K562 (cell line): ENCODE data around the gene DR1. TPM values are rescaled to one million over a fixed set of nuclear protein-coding genes. Genes with fewer than 3 reads are reported as not detected.

ENCODE experiments used
- ATAC-seq: fragments of 200-7000 bp; cut with Tn5 transposase; 3 replicates; pipeline ENCODE4 v1.9.1; 2020; ENCODE audit warnings: moderate library complexity
- BruUV-seq: library from RNA; stranded (reverse); fragments of 400-500 nt; replicated peaks from 2 replicates; lab custom pipeline; 2021; lab: Mats Ljungman, UMichigan
- CTCF ChIA-PET: fragments of 300-600 bp; formaldehyde crosslinking; extraction: SDS; loops from one replicate; lab custom pipeline; 2021; ENCODE audit warnings: low intra/inter-chr PET ratio; lab: Yijun Ruan, JAX
- POLR2A ChIA-PET: fragments of 300-600, 350-650 bp; sonication (Branson Sonifier 250); formaldehyde crosslinking; extraction: SDS; loops from one replicate; lab custom pipeline; 2021; ENCODE audit warnings: antibody characterized with exemption, inconsistent platforms; lab: Yijun Ruan, JAX
- DNase-seq, 4 experiments: peaks; one replicate each; pipeline versions ENCODE4 v3.0.0 to v3.0.0-alpha.2; 2011 to 2018; ENCODE audit warnings: low spot score in 3 of 4, mixed read lengths in 3 of 4; ENCODE audit errors: extremely low read depth in 1 of 4
- FAIRE-seq: peaks from 2 replicates; lab custom pipeline; 2011; peaks lifted over from hg19 to GRCh38; lab: Jason Lieb, UNC
- H2AFZ ChIP-seq: 2 replicates; pipeline ENCODE4 v1.6.0; 2011; ENCODE audit warnings: low read depth, low read length, control low read depth, inconsistent platforms
- H3K27ac ChIP-seq: fragments of 200-600 bp; 3 replicates; pipeline ENCODE4 v1.8.0; 2011; ENCODE audit warnings: low read depth, mild to moderate bottlenecking, control low read depth, inconsistent platforms, low read length, moderate library complexity, mixed read lengths; ENCODE audit errors: extremely low read depth
- H3K27me3 ChIP-seq, 2 experiments: fragments of 300-600 bp in 1 of 2; 2 replicates in 1 of 2; 3 replicates in 1 of 2; pipeline versions ENCODE4 v1.6.0 to v1.8.0; 2011; ENCODE audit warnings: inconsistent platforms in 2 of 2, low read length in 2 of 2, mild to moderate bottlenecking in 1 of 2, mixed read lengths in 1 of 2, moderate library complexity in 1 of 2; ENCODE audit not compliant: control insufficient read depth in 2 of 2, insufficient read depth in 2 of 2
- H3K36me3 ChIP-seq: fragments of 300-600 bp; 3 replicates; pipeline ENCODE4 v1.8.0; 2011; ENCODE audit warnings: mild to moderate bottlenecking, low read length, inconsistent platforms; ENCODE audit not compliant: control insufficient read depth, insufficient read depth
- H3K4me1 ChIP-seq, 2 experiments: fragments of 200-600 bp in 1 of 2; replicated peaks in 1 of 2; 2 replicates in 1 of 2; 3 replicates in 1 of 2; pipeline versions ENCODE4 v1.5.1 to v1.8.0; 2011; ENCODE audit warnings: inconsistent platforms in 2 of 2, low read length in 2 of 2, mild to moderate bottlenecking in 1 of 2, mixed read lengths in 1 of 2, moderate library complexity in 1 of 2; ENCODE audit not compliant: control insufficient read depth in 2 of 2, insufficient read depth in 2 of 2
- H3K4me2 ChIP-seq: 2 replicates; pipeline ENCODE4 v1.6.1; 2011; ENCODE audit warnings: low read length, control low read depth, inconsistent platforms, mixed read lengths; ENCODE audit not compliant: insufficient read depth
- H3K4me3 ChIP-seq: fragments of 200-600 bp; sonication (generic), shearing (Covaris generic); 2 replicates; pipeline ENCODE4 v1.5.1; 2016; ENCODE audit warnings: control low read depth, inconsistent platforms
- H3K79me2 ChIP-seq: fragments of 200-600 bp; 3 replicates; pipeline ENCODE4 v1.8.0; 2011; ENCODE audit warnings: low read length, inconsistent platforms; ENCODE audit not compliant: control insufficient read depth, insufficient read depth
- H3K9ac ChIP-seq, 2 experiments: 2 replicates each; pipeline versions ENCODE4 v1.6.0 to v1.6.1; 2011; ENCODE audit warnings: low read depth in 2 of 2, low read length in 2 of 2, control low read depth in 1 of 2, inconsistent platforms in 1 of 2, mild to moderate bottlenecking in 1 of 2, mixed read lengths in 1 of 2; ENCODE audit not compliant: insufficient read depth in 1 of 2
- H3K9me1 ChIP-seq: one replicate; pipeline ENCODE4 v1.6.0; 2011; ENCODE audit warnings: inconsistent platforms, mild to moderate bottlenecking, low read length, moderate library complexity; ENCODE audit not compliant: control insufficient read depth, insufficient read depth
- H3K9me3 ChIP-seq: replicated peaks from 2 replicates; pipeline ENCODE4 v1.5.1; 2011; ENCODE audit warnings: low read depth, low read length, inconsistent platforms; ENCODE audit not compliant: control insufficient read depth, insufficient read depth
- H4K20me1 ChIP-seq: replicated peaks from 2 replicates; pipeline ENCODE4 v1.6.1; 2011; ENCODE audit warnings: low read length, inconsistent platforms, mixed read lengths; ENCODE audit not compliant: control insufficient read depth, insufficient read depth
- CTBP1 ChIP-seq: fragments of 450-650 bp; IDR thresholded peaks from 2 replicates; pipeline ENCODE4 v1.6.1; 2016; ENCODE audit warnings: borderline replicate concordance
- ERF ChIP-seq: fragments of 450-650 bp; formaldehyde crosslinking; IDR thresholded peaks from 2 replicates; pipeline ENCODE4 v1.4.0; 2020; ENCODE audit warnings: mild to moderate bottlenecking, mixed read lengths
- HDAC1 ChIP-seq, 2 experiments: fragments of 450-650 bp; IDR thresholded peaks; 2 replicates each; pipeline ENCODE4 v1.6.1; 2016 to 2017; ENCODE audit warnings: inconsistent platforms in 1 of 2, mild to moderate bottlenecking in 1 of 2, moderate library complexity in 1 of 2
- HMBOX1 ChIP-seq: sonication (generic); IDR thresholded peaks from 2 replicates; pipeline ENCODE4 v1.6.1; 2016
- JUND ChIP-seq, 2 experiments: IDR thresholded peaks; 2 replicates in 1 of 2; 3 replicates in 1 of 2; pipeline ENCODE4 v1.6.1; 2011; ENCODE audit warnings: borderline replicate concordance in 2 of 2, low read depth in 2 of 2, low read length in 2 of 2, improper control_type of control experiment in 1 of 2, missing biosample characterization in 1 of 2, missing genetic modification characterization in 1 of 2, missing genetic modification reagents in 1 of 2
- KLF6 ChIP-seq: fragments of 250-450 bp; sonication (Bioruptor Pico); IDR thresholded peaks from 2 replicates; pipeline ENCODE4 v1.4.0; 2020; ENCODE audit warnings: mild to moderate bottlenecking, moderate library complexity, borderline replicate concordance
- MNT ChIP-seq, 2 experiments: fragments of 450-650 bp; conservative IDR thresholded peaks; 2 replicates each; pipeline ENCODE4 v1.6.1; 2017; ENCODE audit warnings: mild to moderate bottlenecking in 2 of 2, moderate library complexity in 2 of 2
- MYC ChIP-seq, 2 experiments: fragments of 250-450 bp in 1 of 2; sonication (Bioruptor Pico) in 1 of 2; IDR thresholded peaks; 2 replicates each; pipeline versions ENCODE4 v1.5.1 to v1.6.1; 2012 to 2021; ENCODE audit warnings: low read depth in 2 of 2, borderline replicate concordance in 1 of 2, improper control_type of control experiment in 1 of 2, low read length in 1 of 2, mild to moderate bottlenecking in 1 of 2, moderate library complexity in 1 of 2
- UBTF ChIP-seq, 2 experiments: IDR thresholded peaks; 2 replicates each; pipeline ENCODE4 v1.6.1; 2012; ENCODE audit warnings: improper control_type of control experiment in 2 of 2, low read depth in 2 of 2, low read length in 2 of 2, borderline replicate concordance in 1 of 2
- WHSC1 ChIP-seq: IDR thresholded peaks from one replicate; pipeline ENCODE4 v1.6.1; 2012; ENCODE audit warnings: low read length, control low read depth, inconsistent platforms
- ZNF780A ChIP-seq: fragments of 250-450 bp; sonication (Bioruptor Pico); IDR thresholded peaks from 2 replicates; pipeline ENCODE4 v1.5.0; 2021; ENCODE audit warnings: mild to moderate bottlenecking
- WGBS: fragments of 100-300 bp; shearing (Covaris generic); methylation state at CpG from one replicate; pipeline ENCODE4 v1.1.6; 2016; ENCODE audit warnings: low coverage, mixed read lengths; ENCODE audit not compliant: insufficient coverage; ENCODE audit errors: missing lambda C conversion rate; 5-methylcytosine and 5-hydroxymethylcytosine counted together
- in situ Hi-C: fragments of 300-500 bp; cut with MboI; formaldehyde crosslinking; loops from 4 replicates; pipeline ENCODE4 v1.15.0; 2018; ENCODE audit warnings: inconsistent platforms, mixed read lengths
- intact Hi-C: fragments of 100-400 bp; cut with micrococcal nuclease; formaldehyde crosslinking; loops from 2 replicates; pipeline ENCODE4 v1.14.2; 2022
- polyA plus RNA-seq, 8 experiments: library from polyadenylated mRNA; depleted of rRNA in 4 of 8; stranded (reverse) in 5 of 8; unstranded in 3 of 8; fragments of >200 nt; fragmentation: Nextera tagmentation in 2 of 8; fragmentation: Illumina TruSeq in 1 of 8; extraction: Ambion mirVana in 2 of 8; extraction: Trizol in 1 of 8; gene quantifications; 2 replicates each; pipeline versions ENCODE4 v1.2.1 to v1.2.3, GENCODE V29; 2011 to 2014; ENCODE audit warnings: inconsistent platforms in 1 of 8, missing spikeins in 1 of 8
- total RNA-seq, 7 experiments: library from RNA; depleted of rRNA in 6 of 7; stranded (reverse); fragments of >200 nt in 6 of 7; fragmentation: Illumina TruSeq in 2 of 7; extraction: Trizol in 2 of 7; gene quantifications; 2 replicates each; pipeline versions ENCODE4 v1.2.1 to v1.2.3, GENCODE V29; 2011 to 2021; ENCODE audit warnings: low replicate concordance in 1 of 7

Gene DR1
- total and polyA plus RNA-seq, 9 of the 15 experiments (the other 6 are each of a cell fraction or from before 2014, with no cell fraction given) = 8.1 to 78.8 (median 46.3) TPM

- no peak for TF ChIP-seq MYC (IDR thresholded peaks at IDR 0.05; ENCODE audit: low read depth, low read length)
- no peak for TF ChIP-seq MYC (CRISPR knock-in tag; IDR thresholded peaks at IDR 0.05; ENCODE audit: borderline replicate concordance, low read depth)
- no peak for TF ChIP-seq ERF (CRISPR knock-in tag)
- TF ChIP-seq, all 486 proteins: peak for 8
Measured at GRCh38 chr1:93344886-93345632, 648 bp upstream of the DR1 start (continued).

GRCh38 chr1:93346421-93346993, 800 bp downstream of the DR1 start:
- no peaks in the 10 kb centered on the region for H3K27me3 ChIP-seq
- BruUV-seq = no TSS peak
- peak overlapping the region; percentile 99 for H3K27ac ChIP-seq
- H3K4me1 ChIP-seq = peaks cover 0 to 4% of the 10 kb centered on the region in 2 experiments; a peak in 3 of 5 replicates
- intact Hi-C loops (loop anchor here (5.0 kb wide), 3 partner anchors 44 to 264 kb away; no protein-coding TSS in a partner anchor), in situ Hi-C loops (no loop called here)
- peak overlapping the region; percentile 96 to 100 for H3K9ac ChIP-seq
- peaks cover 10% of the 10 kb centered on the region; the same call in 1 of the 2 replicates for H4K20me1 ChIP-seq
- ChIA-PET CTCF (no interaction called here), POLR2A (interaction anchor here (0.7 to 2.2 kb wide), 7 partner anchors 10 to 267 kb away, joined by 3 to 16 read pairs (median 8); partner anchors contain the start of gene MTF2)
- H3K9me1 ChIP-seq = no peaks in the 10 kb centered on the region
- H3K4me2 ChIP-seq = peak overlapping the region; percentile 93
- H2AFZ ChIP-seq = peak overlapping the region; percentile 86
- DNase-seq (peak; percentile 29 to 59 (median 39)), ATAC-seq (peak; percentile 37), FAIRE-seq (peak; percentile 63)
- no peaks in the 10 kb centered on the region for H3K9me3 ChIP-seq
- peak overlapping the region; percentile 91 for H3K4me3 ChIP-seq
- peaks cover 84% of the 10 kb centered on the region for H3K79me2 ChIP-seq
- H3K36me3 ChIP-seq = peaks cover 19% of the 10 kb centered on the region
- whole genome bisulfite sequencing = 0% methylated on average over 21 of the region's 22 CpGs
- TF ChIP-seq HDAC1 (IDR thresholded peaks at IDR 0.05) = 0 out of 4 replicates have a peak, but pooled peaks of 1 of the 2 experiments have one; percentile 8
- no peak for TF ChIP-seq ZNF780A
- 0 out of 4 replicates have a peak, but pooled peaks of 1 of the 2 experiments have one; percentile 3 for TF ChIP-seq MNT (conservative IDR thresholded peaks at IDR 0.05)
- TF ChIP-seq KLF6 (CRISPR knock-in tag) = no peak
- TF ChIP-seq UBTF (IDR thresholded peaks at IDR 0.05; ENCODE audit: borderline replicate concordance in 1 of 2, low read depth in 2 of 2, low read length in 2 of 2) = peak in 1 of 2 experiments; percentile 48; a peak in 1 of 4 replicates
- peak; percentile 44; the same call in 1 of the 2 replicates for TF ChIP-seq HMBOX1
- no peak for TF ChIP-seq WHSC1
- TF ChIP-seq JUND (IDR thresholded peaks at IDR 0.05; ENCODE audit: borderline replicate concordance, low read depth, low read length) = peak; percentile 65
- peak; percentile 55; the same call in 1 of the 3 replicates for TF ChIP-seq JUND (tag; IDR thresholded peaks at IDR 0.05; ENCODE audit: borderline replicate concordance, low read depth, low read length)
- TF ChIP-seq CTBP1 = 0 out of 2 replicates have a peak, but pooled peaks have one; percentile 32
